Psoas muscle (tissue), 8 donors: ENCODE measurements around the gene UBL3. TPM values are rescaled to one million over a fixed set of nuclear protein-coding genes. Genes with fewer than 3 reads are reported as not detected.

Source experiments
- ATAC-seq, 4 donors: fragments of 200-7000 bp; cut with Tn5 transposase; one replicate each; pipeline ENCODE4 v1.9.1; 2020; ENCODE audit warnings: moderate library complexity in 3 of 4, mild to moderate bottlenecking in 2 of 4
- DNase-seq, 2 donors: peaks; one replicate each; pipeline ENCODE4 v3.0.0-alpha.2; 2020
- H3K27ac ChIP-seq: fragments of 200-600 bp; one replicate; pipeline ENCODE4 v1.8.0; 2022
- H3K27me3 ChIP-seq, 3 donors: fragments of 200-600 bp in 1 of 3; one replicate each; pipeline versions ENCODE4 v1.6.1 to v1.8.0; 2013 to 2022; ENCODE audit warnings: low read length in 2 of 3, mild to moderate bottlenecking in 2 of 3, moderate library complexity in 1 of 3; ENCODE audit not compliant: insufficient read depth in 3 of 3
- H3K36me3 ChIP-seq, 2 donors: fragments of 200-600 bp in 1 of 2; one replicate each; pipeline versions ENCODE4 v1.6.1 to v1.8.0; 2013 to 2022; ENCODE audit warnings: low read depth in 1 of 2, mild to moderate bottlenecking in 1 of 2, moderate library complexity in 1 of 2; ENCODE audit not compliant: insufficient read depth in 1 of 2
- H3K4me1 ChIP-seq: fragments of 200-600 bp; one replicate; pipeline ENCODE4 v1.8.0; 2022
- H3K4me3 ChIP-seq: fragments of 200-600 bp; one replicate; pipeline ENCODE4 v1.8.0; 2022; ENCODE audit warnings: mild to moderate bottlenecking
- H3K9me3 ChIP-seq: fragments of 200-600 bp; one replicate; pipeline ENCODE4 v1.8.0; 2022
- CTCF ChIP-seq: fragments of 200-600 bp; IDR thresholded peaks from one replicate; pipeline ENCODE4 v1.8.0; 2022; ENCODE audit warnings: antibody characterized with exemption
- WGBS, 3 donors: extraction: QIAGEN DNeasy Blood & Tissue Kit; methylation state at CpG; one replicate each; pipeline versions ENCODE4 v1.1.6 to v1.1.7; 2013; 5-methylcytosine and 5-hydroxymethylcytosine counted together
- intact Hi-C, 2 donors: fragments of 100-400 bp; cut with DNase I; formaldehyde crosslinking; loops; one replicate each; pipeline versions ENCODE4 v1.11.0 to v1.14.2; 2022
- polyA plus RNA-seq, 3 donors: library from polyadenylated mRNA; stranded (reverse); fragments of 200-250 nt; gene quantifications; one replicate each; pipeline ENCODE4 v1.2.3, GENCODE V29; 2013
- total RNA-seq, 4 donors: library from RNA; stranded (reverse); fragmentation: NEBNext Ultra II Directional in 2 of 4; extraction: Animal tissue kit (Norgen Biotek cat#: 25700) in 2 of 4; gene quantifications; one replicate each; pipeline versions ENCODE4 v1.2.1 to v1.2.4, GENCODE V29; 2021 to 2023
- donor health status: healthy with polysubstance abuse.
- donor health status: DM: no; HTN: no; CAD: no; lungs with moderate emphysema.
- donor health status: Bipolar disorder and iron deficiency.
- donor health status: healthy.
- donor health status: DM: yes; HTN: yes; CAD: no.
- donor health status: DM: no; HTN: no; CAD: no.
- donor health status: DM: no; HTN: no; CAD: no.
- donor health status: DM: yes; HTN: yes; CAD: no.

UBL3 gene
- total and polyA plus RNA-seq, 7 donors: 15.7 to 43.8 (median 22.8) TPM

GRCh38 chr13:29743201-29743786, 107.1 kb downstream of the UBL3 start:
- Histone ChIP-seq H3K4me1 (no peaks in the 10 kb centered on the region), H3K36me3 (no peaks in the 10 kb centered on the region), H3K27ac (no peak overlapping the region), H3K4me3 (no peak overlapping the region), H3K9me3 (no peaks in the 10 kb centered on the region), H3K27me3 (peaks cover 0 to 4% (median 2%) of the 10 kb centered on the region in 3 donors)
- intact Hi-C loops: no loop called here
- peak in 3 of 4 donors; percentile 25 to 76 (median 37) for ATAC-seq
- TF ChIP-seq CTCF: no peak
- DNase-seq: peak; percentile 54 to 80
- 19 to 31% (median 29%) methylated on average over 16 of the region's 16 CpGs for WGBS, 3 donors

- no peak overlapping the region for H3K4me3 ChIP-seq
- H3K27me3 ChIP-seq: peaks cover 0 to 6% (median 2%) of the 10 kb centered on the region in 3 donors
- no peaks in the 10 kb centered on the region for H3K9me3 ChIP-seq
- no peak for TF ChIP-seq CTCF
- intact Hi-C loops: no loop called here
- DNase-seq: no peak
- H3K27ac ChIP-seq: no peak overlapping the region
- WGBS, 3 donors: 91 to 97% (median 96%) methylated on average over 3 of the region's 3 CpGs
- no peaks in the 10 kb centered on the region for H3K4me1 ChIP-seq
- no peak for ATAC-seq
- no peaks in the 10 kb centered on the region for H3K36me3 ChIP-seq
Observed at GRCh38 chr13:29740961-29741360, 109.5 kb downstream of the UBL3 start.

- DNase-seq: no peak
- Histone ChIP-seq H3K27ac (no peak overlapping the region), H3K4me3 (no peak overlapping the region), H3K27me3 (peaks cover 0 to 17% (median 0%) of the 10 kb centered on the region in 3 donors), H3K9me3 (no peaks in the 10 kb centered on the region), H3K36me3 (no peaks in the 10 kb centered on the region), H3K4me1 (no peaks in the 10 kb centered on the region)
- no peak for ATAC-seq
- intact Hi-C loops: no loop called here
- no peak for TF ChIP-seq CTCF
- 92 to 94% (median 94%) methylated on average over 5 of the region's 5 CpGs for WGBS, 3 donors
Observed at GRCh38 chr13:29737061-29737460, 113.4 kb downstream of the UBL3 start.

- no peaks in the 10 kb centered on the region for H3K4me1 ChIP-seq
- TF ChIP-seq CTCF: no peak
- no peak overlapping the region for H3K27ac ChIP-seq
- H3K36me3 ChIP-seq: no peaks in the 10 kb centered on the region
- WGBS, 3 donors: 74 to 86% (median 77%) methylated on average over 5 of the region's 5 CpGs
- H3K4me3 ChIP-seq: no peak overlapping the region
- ATAC-seq (no peak), DNase-seq (no peak)
- intact Hi-C loops: no loop called here
- H3K9me3 ChIP-seq: no peaks in the 10 kb centered on the region
- peaks cover 0 to 21% (median 0%) of the 10 kb centered on the region in 3 donors for H3K27me3 ChIP-seq
Observed at GRCh38 chr13:29733147-29733611, 117.2 kb downstream of the UBL3 start.

GRCh38 chr13:29730253-29730652, 120.2 kb downstream of the UBL3 start:
- WGBS, 3 donors: 68 to 83% (median 70%) methylated on average over 3 of the region's 3 CpGs
- Histone ChIP-seq H3K4me1 (no peaks in the 10 kb centered on the region), H3K4me3 (no peak overlapping the region), H3K27me3 (peaks cover 0 to 22% (median 0%) of the 10 kb centered on the region in 3 donors), H3K27ac (no peak overlapping the region), H3K36me3 (no peaks in the 10 kb centered on the region), H3K9me3 (no peaks in the 10 kb centered on the region)
- no peak for DNase-seq
- TF ChIP-seq CTCF: no peak
- no peak for ATAC-seq
- intact Hi-C loops: no loop called here
